HL-60 (cell line): ENCODE data around the gene HMCN1.

Experiments
- DNase-seq, 2 experiments: peaks; one replicate each; pipeline ENCODE4 v3.0.0-alpha.2; 2010 to 2020; ENCODE audit warnings: low read depth in 1 of 2, low spot score in 1 of 2
- H3K27ac ChIP-seq: fragments of 250-450 bp; sonication (Bioruptor Pico); replicated peaks from 2 replicates; pipeline ENCODE4 v1.5.1; 2020; ENCODE audit warnings: mild to moderate bottlenecking, moderate library complexity
- H3K27me3 ChIP-seq: fragments of 250-450 bp; sonication (Bioruptor Pico); 2 replicates; pipeline ENCODE4 v1.5.1; 2021; ENCODE audit warnings: mild to moderate bottlenecking, moderate library complexity; ENCODE audit not compliant: insufficient read depth, poor library complexity, severe bottlenecking
- H3K4me3 ChIP-seq: replicated peaks from 2 replicates; pipeline ENCODE4 v1.5.1; 2011; ENCODE audit warnings: mild to moderate bottlenecking, control low read depth, low read length; ENCODE audit not compliant: insufficient read depth
- GABPA ChIP-seq: IDR thresholded peaks from 2 replicates; pipeline ENCODE4 v1.6.1; 2012; ENCODE audit warnings: low read depth
- POLR2AphosphoS5 ChIP-seq: IDR thresholded peaks from 2 replicates; pipeline ENCODE4 v1.6.1; 2012; ENCODE audit warnings: low read depth
- REST ChIP-seq: IDR thresholded peaks from 2 replicates; pipeline ENCODE4 v1.6.1; 2012; ENCODE audit warnings: low read depth; ENCODE audit not compliant: insufficient replicate concordance
- SPI1 ChIP-seq: IDR thresholded peaks from 2 replicates; pipeline ENCODE4 v1.6.1; 2012; ENCODE audit warnings: low read depth, mild to moderate bottlenecking, borderline replicate concordance
- TF ChIP-seq, protein P1 (sequence below): IDR thresholded peaks from one replicate; pipeline ENCODE4 v1.5.1; 2011; ENCODE audit warnings: low read length, control low read depth, inconsistent platforms; ENCODE audit not compliant: insufficient read depth

The HMCN1 gene

GRCh38 chr1:186175588-186175987, 441.4 kb downstream of the HMCN1 start:
- Histone ChIP-seq H3K27ac (no peak overlapping the region), H3K4me3 (no peak overlapping the region), H3K27me3 (no peaks in the 10 kb centered on the region)
- no peak for DNase-seq
- no peak for TF ChIP-seq SPI1
- TF ChIP-seq REST = no peak
- TF ChIP-seq, protein P1, sequence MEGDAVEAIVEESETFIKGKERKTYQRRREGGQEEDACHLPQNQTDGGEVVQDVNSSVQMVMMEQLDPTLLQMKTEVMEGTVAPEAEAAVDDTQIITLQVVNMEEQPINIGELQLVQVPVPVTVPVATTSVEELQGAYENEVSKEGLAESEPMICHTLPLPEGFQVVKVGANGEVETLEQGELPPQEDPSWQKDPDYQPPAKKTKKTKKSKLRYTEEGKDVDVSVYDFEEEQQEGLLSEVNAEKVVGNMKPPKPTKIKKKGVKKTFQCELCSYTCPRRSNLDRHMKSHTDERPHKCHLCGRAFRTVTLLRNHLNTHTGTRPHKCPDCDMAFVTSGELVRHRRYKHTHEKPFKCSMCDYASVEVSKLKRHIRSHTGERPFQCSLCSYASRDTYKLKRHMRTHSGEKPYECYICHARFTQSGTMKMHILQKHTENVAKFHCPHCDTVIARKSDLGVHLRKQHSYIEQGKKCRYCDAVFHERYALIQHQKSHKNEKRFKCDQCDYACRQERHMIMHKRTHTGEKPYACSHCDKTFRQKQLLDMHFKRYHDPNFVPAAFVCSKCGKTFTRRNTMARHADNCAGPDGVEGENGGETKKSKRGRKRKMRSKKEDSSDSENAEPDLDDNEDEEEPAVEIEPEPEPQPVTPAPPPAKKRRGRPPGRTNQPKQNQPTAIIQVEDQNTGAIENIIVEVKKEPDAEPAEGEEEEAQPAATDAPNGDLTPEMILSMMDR = no peak
- no peak for TF ChIP-seq GABPA
- no peak for TF ChIP-seq POLR2AphosphoS5

- Histone ChIP-seq H3K27ac (no peak overlapping the region), H3K4me3 (no peak overlapping the region), H3K27me3 (peaks cover 4% of the 10 kb centered on the region)
- TF ChIP-seq GABPA (no peak), REST (no peak), POLR2AphosphoS5 (no peak), SPI1 (no peak)
- TF ChIP-seq, protein P1 = no peak
- no peak for DNase-seq
These were observed 444.3 kb downstream of the HMCN1 start for GRCh38 chr1:186178426-186179043.

- TF ChIP-seq SPI1 (no peak), GABPA (no peak), POLR2AphosphoS5 (no peak), REST (no peak)
- TF ChIP-seq, protein P1 = no peak
These were observed 445.0 kb downstream of the HMCN1 start for GRCh38 chr1:186179231-186179630.

More at GRCh38 chr1:186179231-186179630, 445.0 kb downstream of the HMCN1 start:
- DNase-seq = no peak
- H3K27ac ChIP-seq = no peak overlapping the region
- peaks cover 4% of the 10 kb centered on the region for H3K27me3 ChIP-seq
- H3K4me3 ChIP-seq = no peak overlapping the region
